NCI-H82 (cell line): Measurements from ENCODE around the gene NUDT22.
A peak's percentile ranks its signal among the peaks of the same experiment; 100 is the strongest.

ENCODE experiments used
- DNase-seq: peaks from one replicate; lab custom pipeline; 2025; lab: John Stamatoyannopoulos, UW

The NUDT22 gene

GRCh38 chr11:64207256-64208085, 18.6 kb upstream of the NUDT22 start:
- peak; percentile 28 for DNase-seq

- DNase-seq = no peak
Observed at GRCh38 chr11:64208086-64208795, 17.8 kb upstream of the NUDT22 start.

GRCh38 chr11:64208796-64209562, 17.1 kb upstream of the NUDT22 start:
- DNase-seq = no peak

- no peak for DNase-seq
Observed at GRCh38 chr11:64209563-64209843, 16.6 kb upstream of the NUDT22 start.

GRCh38 chr11:64210301-64211020, 15.6 kb upstream of the NUDT22 start:
- DNase-seq = no peak

GRCh38 chr11:64211181-64211872, 14.7 kb upstream of the NUDT22 start:
- no peak for DNase-seq

GRCh38 chr11:64216879-64217278, 9.2 kb upstream of the NUDT22 start:
- no peak for DNase-seq

GRCh38 chr11:64218628-64219353, 7.3 kb upstream of the NUDT22 start:
- no peak for DNase-seq

- DNase-seq = no peak
Observed at GRCh38 chr11:64219354-64219684, 6.8 kb upstream of the NUDT22 start.

- DNase-seq = no peak
Observed at GRCh38 chr11:64219755-64220154, 6.3 kb upstream of the NUDT22 start.

- no peak for DNase-seq
Observed at GRCh38 chr11:64220271-64220670, 5.8 kb upstream of the NUDT22 start.

GRCh38 chr11:64220798-64221197, 5.3 kb upstream of the NUDT22 start:
- DNase-seq = no peak

- no peak for DNase-seq
Observed at GRCh38 chr11:64222651-64223000, 3.4 kb upstream of the NUDT22 start.

- DNase-seq = no peak
Observed at GRCh38 chr11:64223001-64223651, 2.9 kb upstream of the NUDT22 start.

GRCh38 chr11:64224151-64224890, 1.8 kb upstream of the NUDT22 start:
- no peak for DNase-seq

- no peak for DNase-seq
Observed at GRCh38 chr11:64224891-64225607, 1.0 kb upstream of the NUDT22 start.

GRCh38 chr11:64226507-64227051, 505 bp downstream of the NUDT22 start:
- peak; percentile 49 for DNase-seq

GRCh38 chr11:64227405-64227956, 1.4 kb downstream of the NUDT22 start:
- no peak for DNase-seq
